ENCODE results near the gene MLLT6.

DNA sequence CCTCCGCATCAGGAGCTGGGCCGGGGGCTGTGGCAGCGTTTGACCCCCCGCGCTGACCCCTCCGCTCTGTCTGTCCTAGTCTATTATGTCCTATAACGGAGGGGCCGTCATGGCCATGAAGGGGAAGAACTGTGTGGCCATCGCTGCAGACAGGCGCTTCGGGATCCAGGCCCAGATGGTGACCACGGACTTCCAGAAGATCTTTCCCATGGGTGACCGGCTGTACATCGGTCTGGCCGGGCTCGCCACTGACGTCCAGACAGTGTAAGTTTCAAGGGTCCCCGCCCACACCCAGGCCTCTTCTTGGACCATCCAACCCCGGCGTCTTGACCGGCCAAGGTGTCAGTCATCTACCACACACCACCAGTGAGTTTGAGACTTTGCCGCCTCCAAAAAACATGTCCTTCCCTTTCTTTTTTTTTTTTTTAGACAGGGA lies 48.0 kb downstream of the MLLT6 start:
- TF ChIP-seq CTCF (IDR thresholded peaks at IDR 0.05) (no peak), EP300 (IDR thresholded peaks at IDR 0.05) (no peak)

Data from esophagus muscularis mucosa (tissue), 3 donors.